Measurements from ENCODE around the gene SORL1.

Gene SORL1

GRCh38 chr11:121464352-121464946 is 12.3 kb downstream of the SORL1 start:
- TF ChIP-seq CTCF (IDR thresholded peaks at IDR 0.05; ENCODE audit: low read depth, low read length), result no peak
- DNase-seq (ENCODE audit: low read depth in 2 of 2), result peak; percentile 77 to 82
- H3K4me3 ChIP-seq (replicated peaks in 1 of 2; ENCODE audit: low read depth in 2 of 2, low read length in 2 of 2), result no peak overlapping the region

DNA sequence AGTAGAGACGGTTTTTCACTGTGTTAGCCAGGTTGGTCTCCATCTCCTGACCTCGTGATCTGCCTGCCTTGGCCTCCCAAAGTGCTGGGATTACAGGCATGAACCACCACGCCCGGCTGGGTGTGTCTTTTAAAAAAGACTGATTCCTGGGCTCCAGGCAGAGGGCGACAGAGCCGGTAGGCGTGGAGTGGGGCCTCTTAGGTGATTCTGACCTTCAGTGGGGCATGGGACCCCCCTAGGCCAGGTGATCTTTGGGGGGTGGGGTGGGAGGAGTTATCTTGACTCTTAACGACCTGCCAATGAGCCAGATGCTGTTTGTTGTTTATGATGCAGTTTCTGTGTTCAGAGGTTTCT is 13.6 kb downstream of the SORL1 start:
- no peak overlapping the region for H3K4me3 ChIP-seq (replicated peaks in 1 of 2; ENCODE audit: low read depth in 2 of 2, low read length in 2 of 2)
- no peak for DNase-seq (ENCODE audit: low read depth in 2 of 2)
- no peak for TF ChIP-seq CTCF (IDR thresholded peaks at IDR 0.05; ENCODE audit: low read depth, low read length)

DNA sequence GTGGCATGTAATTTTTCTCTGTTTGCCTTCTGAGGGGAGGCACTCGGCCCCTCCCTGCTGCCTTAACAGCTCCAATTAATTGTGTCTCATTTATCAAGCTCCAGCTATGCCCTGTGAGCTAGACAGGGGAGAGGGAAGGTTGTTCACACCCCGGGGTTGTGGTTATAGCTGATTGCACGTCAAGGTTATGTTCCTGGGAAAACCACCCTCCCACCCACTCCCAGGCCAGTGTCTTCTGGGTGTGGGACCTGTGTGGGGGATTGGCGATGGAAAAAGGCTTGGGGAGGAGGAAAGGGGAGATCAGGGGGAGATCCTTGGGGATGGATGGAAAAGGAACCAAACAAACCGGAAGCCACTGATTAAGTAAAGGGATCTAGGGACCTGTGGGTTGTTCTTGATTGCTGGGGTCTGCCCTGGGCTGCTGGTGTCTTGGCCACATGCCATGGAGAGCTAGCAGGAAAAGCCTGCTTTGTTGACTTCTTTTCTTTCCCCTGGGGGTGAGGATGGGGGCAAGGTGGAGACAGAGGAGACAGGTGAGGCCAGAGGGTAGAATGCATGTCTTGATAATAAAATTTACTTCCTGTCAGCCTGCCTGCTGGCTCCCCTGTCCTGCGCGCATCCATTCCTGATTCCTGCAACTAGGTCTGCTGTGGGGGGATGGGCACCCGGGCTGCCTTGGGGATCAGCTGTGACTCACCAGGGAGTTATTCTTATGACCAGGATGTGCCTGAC is 14.1 kb downstream of the SORL1 start:
- no peak overlapping the region for H3K4me3 ChIP-seq (replicated peaks in 1 of 2; ENCODE audit: low read depth in 2 of 2, low read length in 2 of 2)
- DNase-seq (ENCODE audit: low read depth in 2 of 2), result peak; percentile 88
- no peak for TF ChIP-seq CTCF (IDR thresholded peaks at IDR 0.05; ENCODE audit: low read depth, low read length)

GRCh38 chr11:121467471-121467870 is 15.4 kb downstream of the SORL1 start:
- no peak for TF ChIP-seq CTCF (IDR thresholded peaks at IDR 0.05; ENCODE audit: low read depth, low read length)
- H3K4me3 ChIP-seq (replicated peaks in 1 of 2; ENCODE audit: low read depth in 2 of 2, low read length in 2 of 2), result no peak overlapping the region
- DNase-seq (ENCODE audit: low read depth in 2 of 2), result no peak

DNA sequence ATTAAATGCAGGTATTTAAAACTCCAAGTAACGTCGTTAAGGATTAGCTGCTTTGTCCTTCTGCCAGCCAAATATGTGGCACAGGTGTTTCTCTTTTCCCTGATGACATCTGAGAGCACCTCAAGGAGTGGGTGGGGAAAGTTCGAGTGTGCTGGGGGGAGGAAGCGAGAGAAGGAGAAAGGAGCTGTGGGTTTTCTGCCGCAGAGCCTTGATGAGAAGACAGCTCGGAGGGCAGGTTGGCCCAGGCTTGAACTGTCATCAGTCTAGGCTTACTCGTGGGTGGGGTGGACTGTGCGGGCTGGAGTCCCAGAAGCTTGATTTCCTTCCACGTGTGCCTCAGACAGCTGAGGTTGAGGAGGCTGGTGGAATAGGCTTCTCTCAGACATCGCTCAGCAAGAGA is 15.9 kb downstream of the SORL1 start:
- no peak for DNase-seq (ENCODE audit: low read depth in 2 of 2)
- no peak for TF ChIP-seq CTCF (IDR thresholded peaks at IDR 0.05; ENCODE audit: low read depth, low read length)
- H3K4me3 ChIP-seq (replicated peaks in 1 of 2; ENCODE audit: low read depth in 2 of 2, low read length in 2 of 2), result no peak overlapping the region

DNA sequence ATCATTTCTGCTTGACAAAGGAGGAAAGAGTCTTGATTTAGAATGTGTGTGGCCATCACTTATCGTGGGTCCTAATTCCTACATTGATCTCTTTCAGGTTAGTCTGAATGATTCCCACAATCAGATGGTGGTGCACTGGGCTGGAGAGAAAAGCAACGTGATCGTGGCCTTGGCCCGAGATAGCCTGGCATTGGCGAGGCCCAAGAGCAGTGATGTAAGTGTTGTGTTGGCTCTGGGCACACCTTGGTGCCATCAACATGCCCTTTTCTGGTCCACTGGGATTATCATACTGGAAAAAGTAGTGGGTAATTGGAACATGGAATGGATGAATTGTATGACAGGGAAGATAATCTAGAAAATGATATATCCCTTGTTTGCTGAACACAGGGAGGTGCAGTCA is 17.8 kb downstream of the SORL1 start:
- TF ChIP-seq CTCF (IDR thresholded peaks at IDR 0.05; ENCODE audit: low read depth, low read length), result no peak
- DNase-seq (ENCODE audit: low read depth in 2 of 2), result no peak

More for the DNA sequence above, 17.8 kb downstream of the SORL1 start:
- H3K4me3 ChIP-seq (replicated peaks in 1 of 2; ENCODE audit: low read depth in 2 of 2, low read length in 2 of 2), result no peak overlapping the region

Data from cardiac fibroblast (primary cell).